Stomach (tissue), 9 donors: ENCODE measurements around the gene IGSF3. TPM values are rescaled to one million over a fixed set of nuclear protein-coding genes. Genes with fewer than 3 reads are reported as not detected.

ENCODE experiments used
- DNase-seq, 2 donors: peaks; one replicate each; pipeline versions ENCODE4 v3.0.0 to v3.0.0-alpha.2; 2013 to 2019
- H3K27ac ChIP-seq, 5 donors: fragments of 200-600 bp in 4 of 5; sonication (generic) in 4 of 5; one replicate each; pipeline ENCODE4 v1.5.1; 2013 to 2019; ENCODE audit warnings: mild to moderate bottlenecking in 1 of 5, moderate library complexity in 1 of 5
- H3K27me3 ChIP-seq, 3 donors: fragments of 200-600 bp; sonication (generic); one replicate each; pipeline ENCODE4 v1.5.1; 2017 to 2019; ENCODE audit warnings: mixed run types in 1 of 3
- H3K36me3 ChIP-seq, 4 donors: fragments of 200-600 bp; sonication (generic); 1 replicate in 3 of 4; 2 replicates in 1 of 4; pipeline ENCODE4 v1.5.1; 2016 to 2019
- H3K4me1 ChIP-seq, 4 donors: fragments of 200-600 bp; sonication (generic); one replicate each; pipeline ENCODE4 v1.5.1; 2016 to 2019
- H3K4me3 ChIP-seq, 4 donors: fragments of 200-600 bp; sonication (generic) in 3 of 4; one replicate each; pipeline ENCODE4 v1.5.1; 2016 to 2019; ENCODE audit warnings: mild to moderate bottlenecking in 1 of 4
- H3K9me3 ChIP-seq, 4 donors: fragments of 200-600 bp; sonication (generic); one replicate each; pipeline ENCODE4 v1.5.1; 2016 to 2019
- CTCF ChIP-seq, 7 experiments: fragments of 450-650 bp in 4 of 7; fragments of 200-600 bp in 3 of 7; sonication (generic) in 3 of 7; IDR thresholded peaks; one replicate each; pipeline ENCODE4 v1.5.1; 2016 to 2019; ENCODE audit warnings: antibody characterized with exemption in 7 of 7, control low read depth in 2 of 7, mild to moderate bottlenecking in 1 of 7
- EP300 ChIP-seq: sonication (generic); formaldehyde crosslinking; IDR thresholded peaks from one replicate; pipeline ENCODE4 v1.6.1; 2017; ENCODE audit warnings: antibody characterized with exemption
- POLR2A ChIP-seq, 4 donors: fragments of 450-650 bp; IDR thresholded peaks; one replicate each; pipeline ENCODE4 v1.6.1; 2016; ENCODE audit warnings: antibody characterized with exemption in 4 of 4, control low read depth in 2 of 4, mild to moderate bottlenecking in 1 of 4, moderate library complexity in 1 of 4
- POLR2AphosphoS5 ChIP-seq, 3 donors: sonication (generic); formaldehyde crosslinking; IDR thresholded peaks; one replicate each; pipeline ENCODE4 v1.6.1; 2016; ENCODE audit warnings: antibody characterized with exemption in 3 of 3
- WGBS, 5 donors: extraction: QIAGEN DNeasy Blood & Tissue Kit in 3 of 5; methylation state at CpG; one replicate each; pipeline versions ENCODE4 v1.1.5 to v1.1.7; 2013 to 2018; 5-methylcytosine and 5-hydroxymethylcytosine counted together
- intact Hi-C: fragments of 100-400 bp; cut with DNase I; formaldehyde crosslinking; loops from one replicate; pipeline ENCODE4 v1.15.1; 2023; ENCODE audit warnings: low total_unique reads
- polyA plus RNA-seq, 3 donors: library from polyadenylated mRNA; stranded (reverse); fragments of 200-250 nt; gene quantifications; one replicate each; pipeline ENCODE4 v1.2.3, GENCODE V29; 2013
- total RNA-seq, 5 donors: library from RNA; depleted of rRNA; stranded (reverse); fragments of >200 nt; gene quantifications; one replicate each; pipeline versions ENCODE4 v1.1.0 to v1.2.3, GENCODE V29; 2014 to 2016
- donor health status: healthy with polysubstance abuse.
- donor health status: Bipolar disorder and iron deficiency.
- donor health status: healthy.

IGSF3 gene
- total and polyA plus RNA-seq, 8 donors: 1.7 to 31.6 (median 20.9) TPM

DNA sequence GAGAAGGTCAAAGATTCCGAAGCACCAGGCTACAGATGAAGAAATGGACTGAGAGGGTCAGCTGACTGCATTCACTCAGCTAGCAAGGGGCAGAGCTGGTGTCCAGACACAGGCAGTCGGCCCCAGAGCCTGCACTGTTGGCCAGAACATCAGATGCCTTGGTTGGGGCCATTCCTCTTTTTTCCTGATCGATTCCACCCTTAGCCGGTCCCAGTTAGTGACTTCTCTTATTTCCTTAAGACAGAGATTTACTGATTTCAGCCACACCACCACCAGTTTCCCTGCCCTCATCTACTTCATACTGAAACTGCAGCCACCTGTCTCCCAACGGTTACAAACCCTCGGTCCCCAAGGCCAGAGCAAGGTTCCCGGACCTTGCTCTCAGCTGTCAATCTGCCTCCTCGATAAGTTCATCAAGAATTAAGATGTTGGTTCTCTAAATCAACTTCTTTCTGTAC, 108.2 kb downstream of the IGSF3 start:
- no peak for DNase-seq
- H3K36me3 ChIP-seq: peaks cover 0 to 7% (median 2%) of the 10 kb centered on the region in 4 donors
- 76 to 88% (median 84%) methylated on average over 8 of the region's 8 CpGs for whole genome bisulfite sequencing, 5 donors
- intact Hi-C loops: no loop called here
- peaks cover 5 to 55% (median 13%) of the 10 kb centered on the region in 4 donors for H3K4me1 ChIP-seq
- H3K4me3 ChIP-seq: no peak overlapping the region
- H3K27me3 ChIP-seq: no peaks in the 10 kb centered on the region
- TF ChIP-seq POLR2A (IDR thresholded peaks at IDR 0.05) (no peak), CTCF (IDR thresholded peaks at IDR 0.05) (no peak), EP300 (no peak), POLR2AphosphoS5 (IDR thresholded peaks at IDR 0.05) (no peak)
- H3K9me3 ChIP-seq: peaks cover 0 to 8% (median 3%) of the 10 kb centered on the region in 4 donors
- H3K27ac ChIP-seq: no peak overlapping the region

DNA sequence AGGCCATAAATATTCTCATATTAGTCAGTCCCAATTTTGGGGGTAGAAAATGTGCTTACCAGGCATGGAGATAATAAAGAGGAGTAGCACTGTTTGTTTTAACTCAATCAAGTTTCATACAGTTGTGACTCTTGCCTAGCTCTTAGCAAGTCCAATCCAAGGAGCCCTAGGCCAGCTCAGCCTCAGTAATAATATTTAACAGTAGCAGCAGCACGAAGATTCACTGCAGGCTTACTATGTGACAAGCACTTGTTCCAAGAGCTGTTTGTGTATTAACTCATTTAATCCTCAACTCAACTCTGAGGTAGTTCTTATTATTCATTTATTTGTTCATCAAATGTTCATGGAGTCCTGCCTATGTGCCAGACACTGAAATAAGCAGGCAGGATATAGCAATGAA, 109.0 kb downstream of the IGSF3 start:
- no peak for DNase-seq
- 73 to 96% (median 92%) methylated on average over 1 of the region's 1 CpG for WGBS, 5 donors
- H3K9me3 ChIP-seq: peaks cover 0 to 6% (median 3%) of the 10 kb centered on the region in 4 donors
- H3K4me3 ChIP-seq: no peak overlapping the region
- intact Hi-C loops: no loop called here
- no peaks in the 10 kb centered on the region for H3K27me3 ChIP-seq
- TF ChIP-seq EP300 (no peak), CTCF (IDR thresholded peaks at IDR 0.05) (no peak), POLR2AphosphoS5 (IDR thresholded peaks at IDR 0.05) (no peak), POLR2A (IDR thresholded peaks at IDR 0.05) (no peak)
- H3K27ac ChIP-seq: no peak overlapping the region
- H3K36me3 ChIP-seq: peaks cover 0 to 6% (median under 1%) of the 10 kb centered on the region in 4 donors
- peaks cover 5 to 57% (median 13%) of the 10 kb centered on the region in 4 donors for H3K4me1 ChIP-seq

- TF ChIP-seq EP300: no peak
- H3K27ac ChIP-seq: no peak overlapping the region
- peaks cover 0 to 2% (median under 1%) of the 10 kb centered on the region in 4 donors for H3K9me3 ChIP-seq
- WGBS, 5 donors: 84 to 97% (median 91%) methylated on average over 4 of the region's 4 CpGs
- H3K4me3 ChIP-seq: no peak overlapping the region
- intact Hi-C loops: no loop called here
- H3K36me3 ChIP-seq: peaks cover 0 to 1% (median 0%) of the 10 kb centered on the region in 4 donors
- peaks cover 5 to 62% (median 15%) of the 10 kb centered on the region in 4 donors for H3K4me1 ChIP-seq
- no peaks in the 10 kb centered on the region for H3K27me3 ChIP-seq
- DNase-seq: no peak
These were observed 109.4 kb downstream of the IGSF3 start for GRCh38 chr1:116558140-116558549.

GRCh38 chr1:116557323-116557878, 110.1 kb downstream of the IGSF3 start:
- H3K4me3 ChIP-seq: no peak overlapping the region
- H3K4me1 ChIP-seq: peaks cover 5 to 63% (median 16%) of the 10 kb centered on the region in 4 donors
- intact Hi-C loops: no loop called here
- H3K9me3 ChIP-seq: no peaks in the 10 kb centered on the region
- TF ChIP-seq EP300 (no peak), CTCF (IDR thresholded peaks at IDR 0.05) (no peak), POLR2AphosphoS5 (IDR thresholded peaks at IDR 0.05) (no peak), POLR2A (IDR thresholded peaks at IDR 0.05) (no peak)
- H3K36me3 ChIP-seq: no peaks in the 10 kb centered on the region
- H3K27me3 ChIP-seq: no peaks in the 10 kb centered on the region
- 90 to 91% (median 90%) methylated on average over 4 of the region's 4 CpGs for WGBS, 5 donors
- H3K27ac ChIP-seq: peak overlapping the region in 4 of 5 donors; percentile 28 to 73 (median 60)
- DNase-seq: no peak
